K562 (cell line): Measurements from ENCODE around the gene CELF4. TPM values are rescaled to one million over a fixed set of nuclear protein-coding genes. Genes with fewer than 3 reads are reported as not detected.
A peak's percentile ranks its signal among the peaks of the same experiment; 100 is the strongest.

Experiments used
- ATAC-seq: fragments of 200-7000 bp; cut with Tn5 transposase; 3 replicates; pipeline ENCODE4 v1.9.1; 2020; ENCODE audit warnings: moderate library complexity
- BruUV-seq: library from RNA; stranded (reverse); fragments of 400-500 nt; replicated peaks from 2 replicates; lab custom pipeline; 2021; lab: Mats Ljungman, UMichigan
- CTCF ChIA-PET: fragments of 300-600 bp; formaldehyde crosslinking; extraction: SDS; loops from one replicate; lab custom pipeline; 2021; ENCODE audit warnings: low intra/inter-chr PET ratio; lab: Yijun Ruan, JAX
- POLR2A ChIA-PET: fragments of 300-600, 350-650 bp; sonication (Branson Sonifier 250); formaldehyde crosslinking; extraction: SDS; loops from one replicate; lab custom pipeline; 2021; ENCODE audit warnings: antibody characterized with exemption, inconsistent platforms; lab: Yijun Ruan, JAX
- DNase-seq, 4 experiments: peaks; one replicate each; pipeline versions ENCODE4 v3.0.0 to v3.0.0-alpha.2; 2011 to 2018; ENCODE audit warnings: low spot score in 3 of 4, mixed read lengths in 3 of 4; ENCODE audit errors: extremely low read depth in 1 of 4
- FAIRE-seq: peaks from 2 replicates; lab custom pipeline; 2011; peaks lifted over from hg19 to GRCh38; lab: Jason Lieb, UNC
- H2AFZ ChIP-seq: 2 replicates; pipeline ENCODE4 v1.6.0; 2011; ENCODE audit warnings: low read depth, low read length, control low read depth, inconsistent platforms
- H3K27ac ChIP-seq: fragments of 200-600 bp; 3 replicates; pipeline ENCODE4 v1.8.0; 2011; ENCODE audit warnings: low read depth, mild to moderate bottlenecking, control low read depth, inconsistent platforms, low read length, moderate library complexity, mixed read lengths; ENCODE audit errors: extremely low read depth
- H3K27me3 ChIP-seq, 2 experiments: fragments of 300-600 bp in 1 of 2; 2 replicates in 1 of 2; 3 replicates in 1 of 2; pipeline versions ENCODE4 v1.6.0 to v1.8.0; 2011; ENCODE audit warnings: inconsistent platforms in 2 of 2, low read length in 2 of 2, mild to moderate bottlenecking in 1 of 2, mixed read lengths in 1 of 2, moderate library complexity in 1 of 2; ENCODE audit not compliant: control insufficient read depth in 2 of 2, insufficient read depth in 2 of 2
- H3K36me3 ChIP-seq: fragments of 300-600 bp; 3 replicates; pipeline ENCODE4 v1.8.0; 2011; ENCODE audit warnings: mild to moderate bottlenecking, low read length, inconsistent platforms; ENCODE audit not compliant: control insufficient read depth, insufficient read depth
- H3K4me1 ChIP-seq, 2 experiments: fragments of 200-600 bp in 1 of 2; replicated peaks in 1 of 2; 2 replicates in 1 of 2; 3 replicates in 1 of 2; pipeline versions ENCODE4 v1.5.1 to v1.8.0; 2011; ENCODE audit warnings: inconsistent platforms in 2 of 2, low read length in 2 of 2, mild to moderate bottlenecking in 1 of 2, mixed read lengths in 1 of 2, moderate library complexity in 1 of 2; ENCODE audit not compliant: control insufficient read depth in 2 of 2, insufficient read depth in 2 of 2
- H3K4me2 ChIP-seq: 2 replicates; pipeline ENCODE4 v1.6.1; 2011; ENCODE audit warnings: low read length, control low read depth, inconsistent platforms, mixed read lengths; ENCODE audit not compliant: insufficient read depth
- H3K4me3 ChIP-seq: fragments of 200-600 bp; sonication (generic), shearing (Covaris generic); 2 replicates; pipeline ENCODE4 v1.5.1; 2016; ENCODE audit warnings: control low read depth, inconsistent platforms
- H3K79me2 ChIP-seq: fragments of 200-600 bp; 3 replicates; pipeline ENCODE4 v1.8.0; 2011; ENCODE audit warnings: low read length, inconsistent platforms; ENCODE audit not compliant: control insufficient read depth, insufficient read depth
- H3K9ac ChIP-seq, 2 experiments: 2 replicates each; pipeline versions ENCODE4 v1.6.0 to v1.6.1; 2011; ENCODE audit warnings: low read depth in 2 of 2, low read length in 2 of 2, control low read depth in 1 of 2, inconsistent platforms in 1 of 2, mild to moderate bottlenecking in 1 of 2, mixed read lengths in 1 of 2; ENCODE audit not compliant: insufficient read depth in 1 of 2
- H3K9me1 ChIP-seq: one replicate; pipeline ENCODE4 v1.6.0; 2011; ENCODE audit warnings: inconsistent platforms, mild to moderate bottlenecking, low read length, moderate library complexity; ENCODE audit not compliant: control insufficient read depth, insufficient read depth
- H3K9me3 ChIP-seq: replicated peaks from 2 replicates; pipeline ENCODE4 v1.5.1; 2011; ENCODE audit warnings: low read depth, low read length, inconsistent platforms; ENCODE audit not compliant: control insufficient read depth, insufficient read depth
- H4K20me1 ChIP-seq: replicated peaks from 2 replicates; pipeline ENCODE4 v1.6.1; 2011; ENCODE audit warnings: low read length, inconsistent platforms, mixed read lengths; ENCODE audit not compliant: control insufficient read depth, insufficient read depth
- CBFB ChIP-seq: sonication (generic); formaldehyde crosslinking; IDR thresholded peaks from 2 replicates; pipeline ENCODE4 v1.4.0; 2020; ENCODE audit warnings: mild to moderate bottlenecking, missing genetic modification reagents
- CC2D1A ChIP-seq: fragments of 450-650 bp; IDR thresholded peaks from 2 replicates; pipeline ENCODE4 v1.6.1; 2017; ENCODE audit warnings: mild to moderate bottlenecking
- E2F5 ChIP-seq: sonication (generic); formaldehyde crosslinking; IDR thresholded peaks from 2 replicates; pipeline ENCODE4 v1.8.0; 2022; ENCODE audit warnings: mild to moderate bottlenecking, missing genetic modification reagents
- E2F8 ChIP-seq: fragments of 450-650 bp; IDR thresholded peaks from 2 replicates; pipeline ENCODE4 v1.7.1; 2018; ENCODE audit warnings: mild to moderate bottlenecking, low read depth; ENCODE audit not compliant: partially characterized antibody
- EP300 ChIP-seq: IDR thresholded peaks from 2 replicates; pipeline ENCODE4 v1.6.1; 2012; ENCODE audit warnings: low read length, improper control_type of control experiment
- JUN ChIP-seq, 2 experiments: sonication (generic) in 1 of 2; formaldehyde crosslinking in 1 of 2; IDR thresholded peaks; 2 replicates each; pipeline versions ENCODE4 v1.6.1 to v1.8.0; 2012 to 2022; ENCODE audit warnings: borderline replicate concordance in 2 of 2, mild to moderate bottlenecking in 2 of 2, improper control_type of control experiment in 1 of 2, low read depth in 1 of 2, low read length in 1 of 2, missing genetic modification reagents in 1 of 2
- KDM4B ChIP-seq, 2 experiments: fragments of 450-650 bp in 1 of 2; sonication (generic) in 1 of 2; IDR thresholded peaks; 2 replicates each; pipeline ENCODE4 v1.6.1; 2016 to 2017; ENCODE audit warnings: borderline replicate concordance in 2 of 2, antibody characterized with exemption in 1 of 2, low read depth in 1 of 2, mild to moderate bottlenecking in 1 of 2
- NR2C1 ChIP-seq, 2 experiments: fragments of 450-650 bp; IDR thresholded peaks; 2 replicates each; pipeline ENCODE4 v1.6.1; 2017; ENCODE audit warnings: mild to moderate bottlenecking in 2 of 2, antibody characterized with exemption in 1 of 2, inconsistent platforms in 1 of 2, missing compliant biosample characterization in 1 of 2, missing genetic modification characterization in 1 of 2
- NR2C2 ChIP-seq, 2 experiments: fragments of 200-800 bp in 1 of 2; sonication (Bioruptor generic) in 1 of 2; sonication (generic) in 1 of 2; formaldehyde crosslinking in 1 of 2; IDR thresholded peaks; 2 replicates each; pipeline versions ENCODE4 v1.6.1 to v1.8.0; 2016 to 2022; ENCODE audit warnings: mild to moderate bottlenecking in 1 of 2, missing compliant biosample characterization in 1 of 2, missing genetic modification characterization in 1 of 2, missing genetic modification reagents in 1 of 2
- NR4A1 ChIP-seq, 2 experiments: fragments of 250-450 bp in 1 of 2; fragments of 450-650 bp in 1 of 2; sonication (Bioruptor Pico) in 1 of 2; IDR thresholded peaks; 2 replicates each; pipeline versions ENCODE4 v1.4.0 to v1.6.1; 2016 to 2020; ENCODE audit warnings: mild to moderate bottlenecking in 2 of 2, missing compliant biosample characterization in 1 of 2, missing genetic modification characterization in 1 of 2, moderate library complexity in 1 of 2
- PATZ1 ChIP-seq: fragments of 250-450 bp; sonication (Bioruptor Pico); IDR thresholded peaks from 2 replicates; pipeline ENCODE4 v1.5.0; 2020; ENCODE audit warnings: mild to moderate bottlenecking, borderline replicate concordance
- PTRF ChIP-seq: fragments of 450-650 bp; IDR thresholded peaks from 2 replicates; pipeline ENCODE4 v1.6.1; 2016; ENCODE audit warnings: mild to moderate bottlenecking, missing genetic modification characterization, missing compliant biosample characterization
- ZNF324 ChIP-seq: fragments of 250-450 bp; sonication (Bioruptor Pico); IDR thresholded peaks from 2 replicates; pipeline ENCODE4 v1.4.0; 2020; ENCODE audit warnings: mild to moderate bottlenecking
- ZSCAN29 ChIP-seq: fragments of 450-650 bp; IDR thresholded peaks from 2 replicates; pipeline ENCODE4 v1.6.1; 2017
- WGBS: fragments of 100-300 bp; shearing (Covaris generic); methylation state at CpG from one replicate; pipeline ENCODE4 v1.1.6; 2016; ENCODE audit warnings: low coverage, mixed read lengths; ENCODE audit not compliant: insufficient coverage; ENCODE audit errors: missing lambda C conversion rate; 5-methylcytosine and 5-hydroxymethylcytosine counted together
- in situ Hi-C: fragments of 300-500 bp; cut with MboI; formaldehyde crosslinking; loops from 4 replicates; pipeline ENCODE4 v1.15.0; 2018; ENCODE audit warnings: inconsistent platforms, mixed read lengths
- intact Hi-C: fragments of 100-400 bp; cut with micrococcal nuclease; formaldehyde crosslinking; loops from 2 replicates; pipeline ENCODE4 v1.14.2; 2022
- polyA plus RNA-seq, 8 experiments: library from polyadenylated mRNA; depleted of rRNA in 4 of 8; stranded (reverse) in 5 of 8; unstranded in 3 of 8; fragments of >200 nt; fragmentation: Nextera tagmentation in 2 of 8; fragmentation: Illumina TruSeq in 1 of 8; extraction: Ambion mirVana in 2 of 8; extraction: Trizol in 1 of 8; gene quantifications; 2 replicates each; pipeline versions ENCODE4 v1.2.1 to v1.2.3, GENCODE V29; 2011 to 2014; ENCODE audit warnings: inconsistent platforms in 1 of 8, missing spikeins in 1 of 8
- total RNA-seq, 7 experiments: library from RNA; depleted of rRNA in 6 of 7; stranded (reverse); fragments of >200 nt in 6 of 7; fragmentation: Illumina TruSeq in 2 of 7; extraction: Trizol in 2 of 7; gene quantifications; 2 replicates each; pipeline versions ENCODE4 v1.2.1 to v1.2.3, GENCODE V29; 2011 to 2021; ENCODE audit warnings: low replicate concordance in 1 of 7

The CELF4 gene
- total and polyA plus RNA-seq, 9 of the 15 experiments (the other 6 are each of a cell fraction or from before 2014, with no cell fraction given), result 0.04 to 0.24 (median 0.07) TPM; not detected in 3

- TF ChIP-seq EP300 (no peak), JUN (IDR thresholded peaks at IDR 0.05; ENCODE audit: borderline replicate concordance, low read depth, low read length) (no peak), JUN (CRISPR knock-in tag; IDR thresholded peaks at IDR 0.05; ENCODE audit: borderline replicate concordance) (no peak), E2F5 (CRISPR knock-in tag) (no peak), CC2D1A (no peak), KDM4B (IDR thresholded peaks at IDR 0.05; ENCODE audit: borderline replicate concordance in 2 of 2, low read depth in 1 of 2) (no peak)
These were observed 170.5 kb downstream of the CELF4 start (continued) for GRCh38 chr18:37395138-37395537.

- ATAC-seq (0 out of 3 replicates have a peak, but pooled peaks have one; percentile 6), FAIRE-seq (no peak), DNase-seq (no peak)
- in situ Hi-C loops, result no loop called here
- no peak overlapping the region for H3K9ac ChIP-seq
- no TSS peak for BruUV-seq
- no peak overlapping the region for H2AFZ ChIP-seq
- H4K20me1 ChIP-seq, result 0 out of 2 replicates have a peak, but pooled peaks cover 4% of the 10 kb centered on the region
- H3K79me2 ChIP-seq, result no peaks in the 10 kb centered on the region
- WGBS, result 10% methylated on average over 4 of the region's 5 CpGs
- no peak overlapping the region for H3K27ac ChIP-seq
- intact Hi-C loops, result no loop called here
- no peaks in the 10 kb centered on the region for H3K9me3 ChIP-seq
- ChIA-PET POLR2A (no interaction called here), CTCF (no interaction called here)
- peaks cover 0 to 10% of the 10 kb centered on the region in 2 experiments; a peak in 2 of 5 replicates for H3K27me3 ChIP-seq
- no peak overlapping the region for H3K4me2 ChIP-seq
- H3K4me3 ChIP-seq, result no peak overlapping the region
- H3K36me3 ChIP-seq, result no peaks in the 10 kb centered on the region
- H3K9me1 ChIP-seq, result no peaks in the 10 kb centered on the region
- peaks cover 0 to 8% of the 10 kb centered on the region in 2 experiments; a peak in 3 of 5 replicates for H3K4me1 ChIP-seq
- TF ChIP-seq PTRF (tag) (no peak), NR2C2 (CRISPR knock-in tag; IDR thresholded peaks at IDR 0.05) (no peak), NR2C2 (tag; IDR thresholded peaks at IDR 0.05) (no peak), NR4A1 (CRISPR knock-in tag; IDR thresholded peaks at IDR 0.05) (no peak), NR4A1 (tag; IDR thresholded peaks at IDR 0.05) (no peak), E2F8 (no peak), NR2C1 (IDR thresholded peaks at IDR 0.05) (no peak), NR2C1 (tag; IDR thresholded peaks at IDR 0.05) (no peak), ZSCAN29 (no peak), PATZ1 (CRISPR knock-in tag) (no peak), ZNF324 (no peak), CBFB (CRISPR knock-in tag) (no peak)
These were observed 171.0 kb downstream of the CELF4 start for GRCh38 chr18:37394610-37394965.
